Measurements from ENCODE around the gene LARGE2. TPM values are rescaled to one million over a fixed set of nuclear protein-coding genes. Genes with fewer than 3 reads are reported as not detected.

Gene LARGE2
- total RNA-seq, 2 experiments from 2014 or later, result 0.54 to 0.64 TPM

DNA sequence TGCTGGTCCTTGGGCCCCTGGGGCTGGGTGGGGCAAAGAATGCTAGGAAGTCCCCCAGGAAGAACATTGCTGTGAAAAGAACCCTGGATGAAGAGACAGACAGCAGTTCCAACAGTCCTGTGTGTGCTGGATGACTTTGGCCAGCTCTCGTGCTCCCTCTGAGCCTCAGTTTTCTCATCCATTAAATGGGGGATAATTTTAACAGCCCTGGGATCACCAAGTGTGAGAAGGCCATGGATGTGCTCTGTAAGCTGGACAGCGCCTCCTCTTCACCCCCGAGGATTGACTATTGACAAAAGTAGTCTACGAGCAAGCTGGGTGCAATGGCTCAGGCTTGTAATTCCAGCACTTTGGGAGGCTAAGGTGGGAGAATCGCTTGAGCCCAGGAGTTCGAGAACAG lies 2.5 kb downstream of the LARGE2 start:
- H3K27ac Mint-ChIP-seq, result no peak overlapping the region
- CTCF ChIA-PET, result no interaction called here
- no peaks in the 10 kb centered on the region for H3K36me3 Mint-ChIP-seq
- DNase-seq (no peak), ATAC-seq (no peak)
- peaks cover 23% of the 10 kb centered on the region for H3K4me1 Mint-ChIP-seq
- peaks cover 19% of the 10 kb centered on the region for H3K27me3 Mint-ChIP-seq
- H3K9me3 Mint-ChIP-seq (ENCODE audit: low read depth), result no peaks in the 10 kb centered on the region
- no peak overlapping the region for H3K4me3 Mint-ChIP-seq

- no peak overlapping the region for H3K27ac Mint-ChIP-seq
- ATAC-seq (no peak), DNase-seq (no peak)
- H3K9me3 Mint-ChIP-seq (ENCODE audit: low read depth), result no peaks in the 10 kb centered on the region
- H3K36me3 Mint-ChIP-seq, result no peaks in the 10 kb centered on the region
- H3K27me3 Mint-ChIP-seq, result peaks cover 19% of the 10 kb centered on the region
- H3K4me3 Mint-ChIP-seq, result no peak overlapping the region
- peaks cover 29% of the 10 kb centered on the region for H3K4me1 Mint-ChIP-seq
- CTCF ChIA-PET, result interaction anchor here (1.1 kb wide), 1 partner anchor 39 kb away, joined by 3 read pairs; no protein-coding TSS in a partner anchor
Observed at GRCh38 chr11:45925550-45925949, 3.1 kb downstream of the LARGE2 start.

DNA sequence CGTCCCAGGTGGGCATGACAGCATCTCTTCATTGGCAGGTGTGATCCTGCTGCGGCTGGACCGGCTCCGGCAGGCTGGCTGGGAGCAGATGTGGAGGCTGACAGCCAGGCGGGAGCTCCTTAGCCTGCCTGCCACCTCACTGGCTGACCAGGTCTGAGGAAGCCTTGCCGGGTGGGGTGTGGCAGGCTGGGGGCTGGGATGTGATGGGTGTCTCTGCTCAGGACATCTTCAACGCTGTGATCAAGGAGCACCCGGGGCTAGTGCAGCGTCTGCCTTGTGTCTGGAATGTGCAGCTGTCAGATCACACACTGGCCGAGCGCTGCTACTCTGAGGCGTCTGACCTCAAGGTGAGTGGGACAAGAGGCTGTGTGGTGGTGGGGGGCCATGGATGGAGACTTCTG lies 3.5 kb downstream of the LARGE2 start:
- H3K9me3 Mint-ChIP-seq (ENCODE audit: low read depth), result no peaks in the 10 kb centered on the region
- no peak overlapping the region for H3K27ac Mint-ChIP-seq
- ATAC-seq, result no peak
- CTCF ChIA-PET, result interaction anchor here (1.1 kb wide), 1 partner anchor 39 kb away, joined by 3 read pairs; no protein-coding TSS in a partner anchor
- H3K4me3 Mint-ChIP-seq, result no peak overlapping the region
- H3K4me1 Mint-ChIP-seq, result peaks cover 32% of the 10 kb centered on the region
- H3K36me3 Mint-ChIP-seq, result no peaks in the 10 kb centered on the region
- DNase-seq, result no peak
- H3K27me3 Mint-ChIP-seq, result peaks cover 19% of the 10 kb centered on the region

DNA sequence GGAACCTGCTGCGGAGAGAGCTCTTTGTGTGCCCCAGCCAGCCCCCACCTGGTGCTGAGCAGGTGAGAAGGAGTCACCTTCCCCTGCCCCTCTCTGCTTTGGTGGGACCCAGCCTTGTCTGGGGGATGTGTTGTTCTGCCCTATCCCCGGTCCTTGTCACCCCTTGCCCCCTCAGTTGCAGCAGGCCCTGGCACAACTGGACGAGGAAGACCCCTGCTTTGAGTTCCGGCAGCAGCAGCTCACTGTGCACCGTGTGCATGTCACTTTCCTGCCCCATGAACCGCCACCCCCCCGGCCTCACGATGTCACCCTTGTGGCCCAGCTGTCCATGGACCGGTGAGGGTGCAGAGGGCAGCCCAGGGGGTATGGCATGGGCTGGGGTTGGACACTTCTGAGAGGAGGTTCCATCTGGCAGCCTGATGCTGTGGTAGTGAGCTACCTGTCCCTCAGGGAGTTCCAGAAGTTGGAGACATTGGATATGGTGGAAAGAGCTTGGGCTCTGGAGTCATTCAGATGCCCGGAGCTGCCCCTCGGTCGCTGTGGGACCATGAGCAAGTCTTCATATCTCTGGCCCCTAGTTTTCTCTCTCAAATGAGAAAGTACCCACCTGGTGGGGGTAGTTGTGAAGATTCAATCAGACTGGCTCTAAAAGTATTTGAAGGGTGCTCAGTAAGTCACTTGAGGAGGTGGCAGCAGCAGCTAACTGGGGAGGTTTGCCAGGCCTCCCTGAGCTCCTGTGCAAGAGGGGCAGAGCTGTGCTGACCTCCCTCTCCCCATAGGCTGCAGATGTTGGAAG lies 4.3 kb downstream of the LARGE2 start:
- CTCF ChIA-PET, result interaction anchor here (1.0 to 1.1 kb wide), 5 partner anchors 9 to 84 kb away, joined by 3 read pairs; partner anchors contain the start of gene PEX16
- ATAC-seq (no peak), DNase-seq (no peak)
- Mint-ChIP-seq H3K36me3 (no peaks in the 10 kb centered on the region), H3K4me1 (peaks cover 34% of the 10 kb centered on the region), H3K9me3 (ENCODE audit: low read depth) (no peaks in the 10 kb centered on the region), H3K27ac (peak overlapping the region; percentile 63), H3K27me3 (peaks cover 14% of the 10 kb centered on the region), H3K4me3 (no peak overlapping the region)

- no peak overlapping the region for H3K4me3 Mint-ChIP-seq
- peak; percentile 24 for ATAC-seq
Observed at GRCh38 chr11:45927332-45927683, 4.9 kb downstream of the LARGE2 start.

GRCh38 chr11:45927684-45928413 lies 5.4 kb downstream of the LARGE2 start:
- ATAC-seq, result no peak
- Mint-ChIP-seq H3K9me3 (ENCODE audit: low read depth) (no peaks in the 10 kb centered on the region), H3K27me3 (peaks cover 13% of the 10 kb centered on the region), H3K27ac (peak overlapping the region; percentile 63), H3K4me1 (peaks cover 34% of the 10 kb centered on the region), H3K4me3 (no peak overlapping the region), H3K36me3 (peaks cover 4% of the 10 kb centered on the region)
- no peak for DNase-seq
- CTCF ChIA-PET, result interaction anchor here (0.6 to 1.1 kb wide), 7 partner anchors 9 to 85 kb away, joined by 3 read pairs; partner anchors contain the start of gene PEX16

More at GRCh38 chr11:45927332-45927683, 4.9 kb downstream of the LARGE2 start:
- Mint-ChIP-seq H3K36me3 (peaks cover 1% of the 10 kb centered on the region), H3K9me3 (ENCODE audit: low read depth) (no peaks in the 10 kb centered on the region), H3K27me3 (peaks cover 13% of the 10 kb centered on the region), H3K27ac (peak overlapping the region; percentile 63), H3K4me1 (peaks cover 34% of the 10 kb centered on the region)
- DNase-seq, result peak; percentile 57
- CTCF ChIA-PET, result interaction anchor here (0.6 to 1.1 kb wide), 5 partner anchors 9 to 84 kb away, joined by 3 read pairs; partner anchors contain the start of gene PEX16

DNA sequence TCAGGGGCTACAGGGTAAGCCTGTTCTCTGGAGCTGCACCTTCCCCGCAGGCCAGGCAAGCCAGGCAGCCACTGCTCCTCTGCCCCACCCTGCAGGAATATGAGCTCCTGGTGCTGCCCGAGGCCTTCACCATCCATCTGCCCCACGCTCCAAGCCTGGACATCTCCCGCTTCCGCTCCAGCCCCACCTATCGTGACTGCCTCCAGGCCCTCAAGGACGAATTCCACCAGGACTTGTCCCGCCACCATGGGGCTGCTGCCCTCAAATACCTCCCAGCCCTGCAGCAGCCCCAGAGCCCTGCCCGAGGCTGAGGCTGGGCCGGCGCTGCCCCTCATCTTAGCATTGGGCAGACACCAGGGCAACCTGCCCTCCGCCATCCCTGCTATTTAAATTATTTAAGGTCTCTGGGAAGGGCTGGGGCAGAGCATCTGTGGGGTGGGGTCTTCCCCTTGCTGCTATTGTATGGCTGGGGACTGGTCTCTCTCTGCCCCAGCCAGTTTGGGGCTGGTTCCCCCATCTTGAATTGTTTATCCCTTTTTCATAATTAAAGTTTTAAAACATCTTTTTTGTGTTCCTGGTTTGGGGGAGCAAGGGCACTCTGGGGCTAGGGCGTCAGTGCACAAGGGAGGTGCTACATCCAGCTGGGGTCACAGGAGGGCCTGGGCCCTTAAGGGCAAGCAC lies 6.2 kb downstream of the LARGE2 start:
- H3K9me3 Mint-ChIP-seq (ENCODE audit: low read depth), result no peaks in the 10 kb centered on the region
- no peak for ATAC-seq
- no peak overlapping the region for H3K27ac Mint-ChIP-seq
- no peak overlapping the region for H3K4me3 Mint-ChIP-seq
- H3K36me3 Mint-ChIP-seq, result peaks cover 4% of the 10 kb centered on the region
- CTCF ChIA-PET, result interaction anchor here (1.1 to 2.3 kb wide), 3 partner anchors 10 to 86 kb away, joined by 3 to 11 read pairs (median 3); partner anchors contain the start of gene PEX16
- no peak for DNase-seq
- peaks cover 31% of the 10 kb centered on the region for H3K4me1 Mint-ChIP-seq
- peaks cover 8% of the 10 kb centered on the region for H3K27me3 Mint-ChIP-seq

DNA sequence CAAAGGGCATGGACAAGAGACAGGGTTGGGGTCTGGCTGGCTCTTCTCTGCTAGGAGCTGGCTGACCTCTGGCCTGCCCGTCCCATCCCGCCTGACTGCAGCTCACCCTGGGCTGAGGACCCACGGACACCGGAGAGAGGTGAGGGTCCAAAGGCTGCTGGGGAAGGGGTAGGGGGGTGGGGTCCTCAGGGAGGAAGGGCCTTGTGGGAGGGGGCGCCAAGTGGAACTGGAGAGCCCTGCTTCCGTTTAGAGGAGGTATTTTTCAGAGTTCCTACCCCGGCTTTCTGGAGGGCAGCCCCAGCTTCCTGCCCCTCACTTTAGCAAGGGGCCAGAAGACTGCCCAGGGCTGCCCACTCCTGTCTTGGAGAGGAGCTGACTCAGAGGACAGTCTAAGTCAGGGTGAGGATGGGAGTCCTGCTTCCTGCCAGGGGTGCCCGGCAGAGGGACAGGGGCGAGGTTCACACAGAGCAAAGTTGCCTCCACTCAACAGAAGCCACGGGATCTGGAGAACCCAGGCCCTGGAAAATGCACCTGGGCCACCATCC lies 7.1 kb downstream of the LARGE2 start:
- Mint-ChIP-seq H3K36me3 (peaks cover 4% of the 10 kb centered on the region), H3K4me3 (peak overlapping the region; percentile 43), H3K27me3 (peaks cover under 1% of the 10 kb centered on the region), H3K4me1 (peaks cover 31% of the 10 kb centered on the region), H3K27ac (peak overlapping the region; percentile 90), H3K9me3 (ENCODE audit: low read depth) (no peaks in the 10 kb centered on the region)
- peak; percentile 44 for DNase-seq
- CTCF ChIA-PET, result interaction anchor here (0.7 to 2.3 kb wide), 6 partner anchors 11 to 309 kb away, joined by 3 to 11 read pairs (median 6); partner anchors contain the start of gene PEX16
- peak; percentile 48 for ATAC-seq

GRCh38 chr11:45930031-45930794 lies 7.8 kb downstream of the LARGE2 start:
- CTCF ChIA-PET, result interaction anchor here (1.0 to 2.3 kb wide), 6 partner anchors 12 to 308 kb away, joined by 3 to 11 read pairs (median 6); partner anchors contain the start of gene PEX16
- peak; percentile 87 for ATAC-seq
- H3K4me3 Mint-ChIP-seq, result peak overlapping the region; percentile 43
- no peaks in the 10 kb centered on the region for H3K9me3 Mint-ChIP-seq (ENCODE audit: low read depth)
- no peaks in the 10 kb centered on the region for H3K27me3 Mint-ChIP-seq
- DNase-seq, result peak; percentile 81
- peaks cover 31% of the 10 kb centered on the region for H3K4me1 Mint-ChIP-seq
- peaks cover 4% of the 10 kb centered on the region for H3K36me3 Mint-ChIP-seq
- peak overlapping the region; percentile 90 for H3K27ac Mint-ChIP-seq

- DNase-seq, result no peak
- CTCF ChIA-PET, result interaction anchor here (1.0 to 2.3 kb wide), 3 partner anchors 34 to 76 kb away, joined by 3 to 11 read pairs (median 7); no protein-coding TSS in a partner anchor
- peaks cover 4% of the 10 kb centered on the region for H3K36me3 Mint-ChIP-seq
- ATAC-seq, result no peak
- H3K4me1 Mint-ChIP-seq, result peaks cover 31% of the 10 kb centered on the region
- no peaks in the 10 kb centered on the region for H3K27me3 Mint-ChIP-seq
- no peak overlapping the region for H3K4me3 Mint-ChIP-seq
- H3K9me3 Mint-ChIP-seq (ENCODE audit: low read depth), result no peaks in the 10 kb centered on the region
- peak overlapping the region; percentile 90 for H3K27ac Mint-ChIP-seq
Observed at GRCh38 chr11:45930951-45931570, 8.6 kb downstream of the LARGE2 start.

- CTCF ChIA-PET, result interaction anchor here (2.3 kb wide), 1 partner anchor 75 kb away, joined by 7 read pairs; no protein-coding TSS in a partner anchor
- ATAC-seq, result no peak
- Mint-ChIP-seq H3K27ac (no peak overlapping the region), H3K27me3 (no peaks in the 10 kb centered on the region), H3K36me3 (peaks cover 4% of the 10 kb centered on the region), H3K4me1 (peaks cover 31% of the 10 kb centered on the region), H3K9me3 (ENCODE audit: low read depth) (no peaks in the 10 kb centered on the region), H3K4me3 (no peak overlapping the region)
- DNase-seq, result no peak
Observed at GRCh38 chr11:45931739-45932138, 9.3 kb downstream of the LARGE2 start.

- CTCF ChIA-PET, result no interaction called here
- no peak overlapping the region for H3K4me3 Mint-ChIP-seq
- H3K36me3 Mint-ChIP-seq, result peaks cover 4% of the 10 kb centered on the region
- H3K27me3 Mint-ChIP-seq, result no peaks in the 10 kb centered on the region
- no peak for ATAC-seq
- H3K9me3 Mint-ChIP-seq (ENCODE audit: low read depth), result no peaks in the 10 kb centered on the region
- peaks cover 28% of the 10 kb centered on the region for H3K4me1 Mint-ChIP-seq
- no peak overlapping the region for H3K27ac Mint-ChIP-seq
- no peak for DNase-seq
Observed at GRCh38 chr11:45932217-45932616, 9.8 kb downstream of the LARGE2 start.

Measured in activated CD8-positive, alpha-beta memory T cell treated with anti-CD3 and anti-CD28 coated beads, Interleukin-2, amount 10 ng/mL, durations not matched to agents 7 days and 5 days (primary cell).